SK-N-MC (cell line): ENCODE results near the gene DPP10.

ENCODE experiments used
- EZH2 ChIP-seq: fragments of 200-600 bp; sonication (generic); IDR thresholded peaks from one replicate; pipeline ENCODE4 v1.6.1; 2017; ENCODE audit warnings: antibody characterized with exemption
- POLR2AphosphoS5 ChIP-seq: IDR thresholded peaks from 2 replicates; pipeline ENCODE4 v1.6.1; 2012; ENCODE audit warnings: mild to moderate bottlenecking, low read depth, low read length, borderline replicate concordance

GRCh38 chr2:114762376-114762775 is 319.9 kb downstream of the DPP10 start:
- TF ChIP-seq EZH2 = no peak
- no peak for TF ChIP-seq POLR2AphosphoS5
